ENCODE results near the gene PPARD.

Gene PPARD

GRCh38 chr6:35310265-35310831 is 32.0 kb upstream of the PPARD start:
- Histone ChIP-seq H3K4me1 (no peaks in the 10 kb centered on the region), H3K4me3 (no peak overlapping the region), H3K27me3 (no peaks in the 10 kb centered on the region), H3K27ac (no peak overlapping the region), H3K9me3 (no peaks in the 10 kb centered on the region), H3K36me3 (peaks cover 0 to 5% (median 0%) of the 10 kb centered on the region in 3 donors)
- intact Hi-C loops (cut with DNase I; ENCODE audit: low total_unique reads), result no loop called here
- TF ChIP-seq CTCF (IDR thresholded peaks at IDR 0.05), result no peak
- DNase-seq, result no peak

GRCh38 chr6:35311390-35312075 is 30.8 kb upstream of the PPARD start:
- peaks cover 0 to 5% (median 0%) of the 10 kb centered on the region in 3 donors for H3K36me3 ChIP-seq
- H3K27ac ChIP-seq, result no peak overlapping the region
- TF ChIP-seq CTCF (IDR thresholded peaks at IDR 0.05), result no peak
- no peaks in the 10 kb centered on the region for H3K4me1 ChIP-seq
- H3K9me3 ChIP-seq, result no peaks in the 10 kb centered on the region
- no peak for DNase-seq
- H3K27me3 ChIP-seq, result no peaks in the 10 kb centered on the region
- intact Hi-C loops (cut with DNase I; ENCODE audit: low total_unique reads), result no loop called here
- no peak overlapping the region for H3K4me3 ChIP-seq

GRCh38 chr6:35312076-35312800 is 30.1 kb upstream of the PPARD start:
- TF ChIP-seq CTCF (IDR thresholded peaks at IDR 0.05), result no peak
- intact Hi-C loops (cut with DNase I; ENCODE audit: low total_unique reads), result no loop called here
- H3K9me3 ChIP-seq, result no peaks in the 10 kb centered on the region
- no peak overlapping the region for H3K27ac ChIP-seq
- H3K4me1 ChIP-seq, result no peaks in the 10 kb centered on the region
- DNase-seq, result no peak
- H3K36me3 ChIP-seq, result peaks cover 0 to 5% (median 0%) of the 10 kb centered on the region in 3 donors
- H3K4me3 ChIP-seq, result no peak overlapping the region
- no peaks in the 10 kb centered on the region for H3K27me3 ChIP-seq

- TF ChIP-seq CTCF (IDR thresholded peaks at IDR 0.05), result no peak
- H3K9me3 ChIP-seq, result no peaks in the 10 kb centered on the region
- H3K27me3 ChIP-seq, result no peaks in the 10 kb centered on the region
- intact Hi-C loops (cut with DNase I; ENCODE audit: low total_unique reads), result no loop called here
- no peak for DNase-seq
- H3K36me3 ChIP-seq, result peaks cover 0 to 5% (median 0%) of the 10 kb centered on the region in 3 donors
- no peak overlapping the region for H3K4me3 ChIP-seq
- H3K27ac ChIP-seq, result no peak overlapping the region
- peaks cover 0 to 4% (median 2%) of the 10 kb centered on the region in 4 donors for H3K4me1 ChIP-seq
Measured at GRCh38 chr6:35312807-35313206, 29.6 kb upstream of the PPARD start.

- H3K27me3 ChIP-seq, result no peaks in the 10 kb centered on the region
- H3K4me1 ChIP-seq, result peaks cover 0 to 19% (median 10%) of the 10 kb centered on the region in 4 donors
- peaks cover 0 to 9% (median 0%) of the 10 kb centered on the region in 3 donors for H3K36me3 ChIP-seq
- intact Hi-C loops (cut with DNase I; ENCODE audit: low total_unique reads), result no loop called here
- no peaks in the 10 kb centered on the region for H3K9me3 ChIP-seq
- peak overlapping the region; percentile 36 to 46 for H3K27ac ChIP-seq
- H3K4me3 ChIP-seq, result peak overlapping the region; percentile 49 to 63
- DNase-seq, result no peak
- no peak for TF ChIP-seq CTCF (IDR thresholded peaks at IDR 0.05)
Measured at GRCh38 chr6:35317483-35318195, 24.7 kb upstream of the PPARD start.

Measured in tibial artery (tissue), 4 donors.